ENCODE results near the gene COPZ2.
"Not testable (repeated sequence)": the region's sequence is repeated elsewhere in the genome, so short reads cannot be mapped to it uniquely, and the experiment has no call there.

Gene COPZ2

GRCh38 chr17:48037036-48037837 lies at the start of gene COPZ2:
COPZ2 (minus strand) TSS chr17:48037797; CDS start chr17:48037777, 20 bp downstream.
- DNase-seq = peak; percentile 69

- DNase-seq = no peak
Measured at GRCh38 chr17:48084932-48085331, 47.3 kb upstream of the COPZ2 start.

- DNase-seq = no peak
Measured at GRCh38 chr17:48081858-48082257, 44.3 kb upstream of the COPZ2 start.

GRCh38 chr17:48077152-48077551 lies 39.6 kb upstream of the COPZ2 start:
- not testable (repeated sequence) for DNase-seq

GRCh38 chr17:48074322-48075081 lies 36.9 kb upstream of the COPZ2 start:
- peak; percentile 75 for DNase-seq

- not testable (repeated sequence) for DNase-seq
Measured at GRCh38 chr17:48073566-48074094, 36.0 kb upstream of the COPZ2 start.

GRCh38 chr17:48072811-48073210 lies 35.2 kb upstream of the COPZ2 start:
- not testable (repeated sequence) for DNase-seq

GRCh38 chr17:48071654-48072053 lies 34.1 kb upstream of the COPZ2 start:
- DNase-seq = no peak

GRCh38 chr17:48070195-48070594 lies 32.6 kb upstream of the COPZ2 start:
- DNase-seq = no peak

GRCh38 chr17:48068491-48068961 lies 30.9 kb upstream of the COPZ2 start:
- DNase-seq = no peak

GRCh38 chr17:48067808-48068207 lies 30.2 kb upstream of the COPZ2 start:
- not testable (repeated sequence) for DNase-seq

- no peak for DNase-seq
Measured at GRCh38 chr17:48067245-48067644, 29.6 kb upstream of the COPZ2 start.

GRCh38 chr17:48066656-48067055 lies 29.1 kb upstream of the COPZ2 start:
- no peak for DNase-seq

- DNase-seq = no peak
Measured at GRCh38 chr17:48066192-48066591, 28.6 kb upstream of the COPZ2 start.

GRCh38 chr17:48064638-48065037 lies 27.0 kb upstream of the COPZ2 start:
- no peak for DNase-seq

- DNase-seq = no peak
Measured at GRCh38 chr17:48062273-48062672, 24.7 kb upstream of the COPZ2 start.

GRCh38 chr17:48060249-48060648 lies 22.7 kb upstream of the COPZ2 start:
- DNase-seq = no peak

- DNase-seq = no peak
Measured at GRCh38 chr17:48059125-48059668, 21.6 kb upstream of the COPZ2 start.

GRCh38 chr17:48058393-48059124 lies 21.0 kb upstream of the COPZ2 start:
- DNase-seq = no peak

- DNase-seq = no peak
Measured at GRCh38 chr17:48057626-48058025, 20.0 kb upstream of the COPZ2 start.

GRCh38 chr17:48056879-48057278 lies 19.3 kb upstream of the COPZ2 start:
- DNase-seq = no peak

GRCh38 chr17:48056246-48056745 lies 18.7 kb upstream of the COPZ2 start:
- peak; percentile 15 for DNase-seq

Data from activated CD4-positive, alpha-beta T cell treated with anti-CD3 and anti-CD28 coated beads, Interleukin-10, Interleukin-2, amounts not matched to agents 100 ng/mL and 50 ng/mL, durations not matched to agents 16 hours and 8 hours (primary cell).